Colonic mucosa (tissue), 4 donors: Measurements from ENCODE around the gene F5. TPM values are rescaled to one million over a fixed set of nuclear protein-coding genes. Genes with fewer than 3 reads are reported as not detected.

Source experiments
- DNase-seq: peaks from one replicate; pipeline ENCODE4 v3.0.0-alpha.2; 2020
- H3K27ac ChIP-seq: fragments of 200-600 bp; one replicate; pipeline ENCODE4 v1.8.0; 2021
- H3K27me3 ChIP-seq: fragments of 200-600 bp; one replicate; pipeline ENCODE4 v1.8.0; 2021
- H3K36me3 ChIP-seq: fragments of 200-600 bp; one replicate; pipeline ENCODE4 v1.8.0; 2021
- H3K4me1 ChIP-seq: fragments of 200-600 bp; one replicate; pipeline ENCODE4 v1.8.0; 2021; ENCODE audit warnings: mild to moderate bottlenecking
- H3K4me3 ChIP-seq: fragments of 200-600 bp; one replicate; pipeline ENCODE4 v1.8.0; 2021
- H3K9ac ChIP-seq, 2 donors: one replicate each; pipeline ENCODE4 v1.7.0; 2013; ENCODE audit warnings: control low read depth in 2 of 2, low read depth in 2 of 2, low read length in 2 of 2
- H3K9me3 ChIP-seq: fragments of 200-600 bp; one replicate; pipeline ENCODE4 v1.8.0; 2021
- CTCF ChIP-seq: fragments of 200-600 bp; IDR thresholded peaks from one replicate; pipeline ENCODE4 v1.8.0; 2022; ENCODE audit warnings: antibody characterized with exemption, mild to moderate bottlenecking
- intact Hi-C: fragments of 100-400 bp; cut with DNase I; formaldehyde crosslinking; loops from one replicate; pipeline ENCODE4 v1.14.1; 2022
- total RNA-seq, 2 donors: library from RNA; stranded (reverse); fragmentation: NEBNext Ultra II Directional in 1 of 2; extraction: Animal tissue kit (Norgen Biotek cat#: 25700) in 1 of 2; gene quantifications; one replicate each; pipeline ENCODE4 v1.2.1, GENCODE V29; 2021
- donor health status: healthy.
- donor health status: DM: no; HTN: no; CAD: no.
- donor health status: DM: no; HTN: no; CAD: no.

Gene F5
- total RNA-seq, 2 donors from 2014 or later = 0.24 to 0.54 TPM

- TF ChIP-seq CTCF = no peak
- no peak overlapping the region for H3K9ac ChIP-seq
- H3K36me3 ChIP-seq = no peaks in the 10 kb centered on the region
- no peaks in the 10 kb centered on the region for H3K9me3 ChIP-seq
- H3K4me1 ChIP-seq = peaks cover 10% of the 10 kb centered on the region
- H3K27ac ChIP-seq = no peak overlapping the region
- intact Hi-C loops = no loop called here
- H3K27me3 ChIP-seq = no peaks in the 10 kb centered on the region
- no peak for DNase-seq
- H3K4me3 ChIP-seq = no peak overlapping the region
Observed at GRCh38 chr1:169514566-169515270, 71.6 kb downstream of the F5 start.

- no peak for DNase-seq
- TF ChIP-seq CTCF = no peak
- intact Hi-C loops = no loop called here
- peaks cover 11% of the 10 kb centered on the region for H3K4me1 ChIP-seq
- no peaks in the 10 kb centered on the region for H3K36me3 ChIP-seq
- no peaks in the 10 kb centered on the region for H3K27me3 ChIP-seq
- H3K9ac ChIP-seq = no peak overlapping the region
- H3K27ac ChIP-seq = no peak overlapping the region
- no peak overlapping the region for H3K4me3 ChIP-seq
- H3K9me3 ChIP-seq = no peaks in the 10 kb centered on the region
Observed at GRCh38 chr1:169513208-169513607, 73.1 kb downstream of the F5 start.

GRCh38 chr1:169511316-169512005 lies 74.8 kb downstream of the F5 start:
- intact Hi-C loops = no loop called here
- no peaks in the 10 kb centered on the region for H3K9me3 ChIP-seq

DNA sequence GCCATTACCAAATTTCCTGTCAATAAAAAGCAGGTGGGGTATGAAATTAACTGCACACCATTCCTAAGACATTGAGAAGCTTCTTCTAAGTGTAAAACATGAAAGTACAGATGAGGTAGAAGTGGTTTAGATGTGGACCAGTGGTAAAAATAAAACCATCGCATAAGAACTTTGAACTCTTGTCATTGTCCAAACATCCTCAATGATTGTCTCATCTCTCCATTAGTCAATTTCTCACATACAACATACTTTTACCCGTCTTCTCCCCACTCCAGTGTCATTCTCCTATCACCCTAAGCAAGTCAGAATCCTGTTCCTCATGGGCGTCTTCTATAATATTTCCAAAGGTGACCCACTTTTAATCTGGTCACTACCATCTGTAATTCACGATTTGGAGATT lies 76.2 kb downstream of the F5 start:
- Histone ChIP-seq H3K36me3 (no peaks in the 10 kb centered on the region), H3K27ac (no peak overlapping the region), H3K4me3 (no peak overlapping the region), H3K27me3 (no peaks in the 10 kb centered on the region), H3K4me1 (peaks cover 7% of the 10 kb centered on the region), H3K9ac (no peak overlapping the region), H3K9me3 (no peaks in the 10 kb centered on the region)
- no peak for TF ChIP-seq CTCF
- intact Hi-C loops = no loop called here
- no peak for DNase-seq

More at GRCh38 chr1:169511316-169512005, 74.8 kb downstream of the F5 start:
- Histone ChIP-seq H3K36me3 (no peaks in the 10 kb centered on the region), H3K27me3 (no peaks in the 10 kb centered on the region), H3K4me1 (peaks cover 16% of the 10 kb centered on the region), H3K4me3 (no peak overlapping the region), H3K9ac (no peak overlapping the region), H3K27ac (peak overlapping the region; percentile 3)
- TF ChIP-seq CTCF = no peak
- no peak for DNase-seq

GRCh38 chr1:169509354-169509753 lies 76.9 kb downstream of the F5 start:
- no peak for TF ChIP-seq CTCF
- intact Hi-C loops = no loop called here
- Histone ChIP-seq H3K36me3 (no peaks in the 10 kb centered on the region), H3K4me3 (no peak overlapping the region), H3K27me3 (no peaks in the 10 kb centered on the region), H3K4me1 (peaks cover 7% of the 10 kb centered on the region), H3K9me3 (no peaks in the 10 kb centered on the region), H3K27ac (no peak overlapping the region), H3K9ac (no peak overlapping the region)
- DNase-seq = no peak
